Activated naive CD4-positive, alpha-beta T cell treated with anti-CD3 and anti-CD28 coated beads for 36 hours (primary cell): ENCODE measurements around the gene DPEP3. TPM values are rescaled to one million over a fixed set of nuclear protein-coding genes. Genes with fewer than 3 reads are reported as not detected.

Source experiments
- CTCF ChIA-PET: fragments of 350-600 bp; sonication (Branson Sonifier 250); formaldehyde crosslinking; loops from one replicate; lab custom pipeline; 2021; ENCODE audit warnings: antibody characterized with exemption; lab: Charles Lee
- DNase-seq: peaks from one replicate; pipeline ENCODE4 v3.0.0-alpha.2; 2020
- H3K27ac Mint-ChIP-seq: one replicate; pipeline ENCODE4 v1.8.0; 2021; ENCODE audit warnings: mild to moderate bottlenecking, mixed read lengths
- H3K27me3 Mint-ChIP-seq: one replicate; pipeline ENCODE4 v1.8.0; 2021; ENCODE audit warnings: low read depth, mixed read lengths
- H3K36me3 Mint-ChIP-seq: one replicate; pipeline ENCODE4 v1.8.0; 2021; ENCODE audit warnings: low read depth, mixed read lengths
- H3K4me1 Mint-ChIP-seq: one replicate; pipeline ENCODE4 v1.8.0; 2021; ENCODE audit warnings: low read depth, mixed read lengths
- H3K4me3 Mint-ChIP-seq: one replicate; pipeline ENCODE4 v1.8.0; 2021; ENCODE audit warnings: mild to moderate bottlenecking, moderate library complexity, mixed read lengths
- H3K9me3 Mint-ChIP-seq: one replicate; pipeline ENCODE4 v1.8.0; 2021; ENCODE audit warnings: mixed read lengths
- intact Hi-C: fragments of 100-400 bp; cut with micrococcal nuclease; formaldehyde crosslinking; loops from one replicate; pipeline ENCODE4 v1.15.1; 2023
- total RNA-seq, 2 experiments: library from RNA; stranded (reverse); gene quantifications; one replicate each; pipeline ENCODE4 v1.2.3, GENCODE V29; 2021

The DPEP3 gene
- total RNA-seq, 2 experiments from 2014 or later: 0.19 TPM; not detected in 1

GRCh38 chr16:67948015-67948414, 32.3 kb downstream of the DPEP3 start:
- H3K27ac Mint-ChIP-seq: peak overlapping the region; percentile 18
- no peak for DNase-seq
- no peaks in the 10 kb centered on the region for H3K27me3 Mint-ChIP-seq
- no peaks in the 10 kb centered on the region for H3K9me3 Mint-ChIP-seq
- H3K4me3 Mint-ChIP-seq: no peak overlapping the region
- intact Hi-C loops: no loop called here
- H3K4me1 Mint-ChIP-seq: no peaks in the 10 kb centered on the region
- H3K36me3 Mint-ChIP-seq: no peaks in the 10 kb centered on the region
- CTCF ChIA-PET: interaction anchor here (1.0 to 1.6 kb wide), 3 partner anchors 12 to 118 kb away, joined by 3 read pairs; no protein-coding TSS in a partner anchor

GRCh38 chr16:67946966-67947558, 33.2 kb downstream of the DPEP3 start:
- no peaks in the 10 kb centered on the region for H3K36me3 Mint-ChIP-seq
- H3K9me3 Mint-ChIP-seq: no peaks in the 10 kb centered on the region
- peaks cover 2% of the 10 kb centered on the region for H3K4me1 Mint-ChIP-seq
- intact Hi-C loops: no loop called here
- no peak for DNase-seq
- H3K4me3 Mint-ChIP-seq: no peak overlapping the region
- no peaks in the 10 kb centered on the region for H3K27me3 Mint-ChIP-seq
- CTCF ChIA-PET: interaction anchor here (0.9 to 1.6 kb wide), 4 partner anchors 34 to 426 kb away, joined by 3 to 4 read pairs (median 3); no protein-coding TSS in a partner anchor
- H3K27ac Mint-ChIP-seq: no peak overlapping the region

- CTCF ChIA-PET: interaction anchor here (1.3 kb wide), 1 partner anchor 35 kb away, joined by 3 read pairs; no protein-coding TSS in a partner anchor
- Mint-ChIP-seq H3K4me3 (no peak overlapping the region), H3K4me1 (peaks cover 9% of the 10 kb centered on the region), H3K9me3 (no peaks in the 10 kb centered on the region), H3K27me3 (no peaks in the 10 kb centered on the region), H3K27ac (no peak overlapping the region), H3K36me3 (no peaks in the 10 kb centered on the region)
- no peak for DNase-seq
- intact Hi-C loops: no loop called here
These were observed 34.1 kb downstream of the DPEP3 start for GRCh38 chr16:67946128-67946569.

- intact Hi-C loops: no loop called here
- peaks cover 11% of the 10 kb centered on the region for H3K4me1 Mint-ChIP-seq
- no peaks in the 10 kb centered on the region for H3K36me3 Mint-ChIP-seq
- H3K27me3 Mint-ChIP-seq: no peaks in the 10 kb centered on the region
- no peak overlapping the region for H3K4me3 Mint-ChIP-seq
- DNase-seq: no peak
- no peaks in the 10 kb centered on the region for H3K9me3 Mint-ChIP-seq
- no peak overlapping the region for H3K27ac Mint-ChIP-seq
- CTCF ChIA-PET: no interaction called here
These were observed 34.8 kb downstream of the DPEP3 start for GRCh38 chr16:67945392-67945933.

- intact Hi-C loops: no loop called here
- Mint-ChIP-seq H3K4me1 (peaks cover 18% of the 10 kb centered on the region), H3K4me3 (no peak overlapping the region), H3K36me3 (peaks cover 1% of the 10 kb centered on the region), H3K27ac (no peak overlapping the region), H3K9me3 (no peaks in the 10 kb centered on the region), H3K27me3 (no peaks in the 10 kb centered on the region)
- CTCF ChIA-PET: no interaction called here
- no peak for DNase-seq
These were observed 35.5 kb downstream of the DPEP3 start for GRCh38 chr16:67944690-67945391.

- Mint-ChIP-seq H3K9me3 (no peaks in the 10 kb centered on the region), H3K4me3 (no peak within 1 kb of the TSS), H3K27ac (no peak within 1 kb of the TSS), H3K27me3 (no peaks in the 10 kb centered on the region), H3K36me3 (peaks cover 5% of the 10 kb centered on the region), H3K4me1 (peaks cover 26% of the 10 kb centered on the region)
- no peak for DNase-seq
- intact Hi-C loops: no loop called here
- CTCF ChIA-PET: no interaction called here
These were observed 36.4 kb downstream of the DPEP3 start, which contains the start of gene LCAT for GRCh38 chr16:67943619-67944504. TSS of gene LCAT (minus strand) at chr16:67944120. CDS start at chr16:67944101, 19 bp downstream.

- no peaks in the 10 kb centered on the region for H3K27me3 Mint-ChIP-seq
- H3K4me3 Mint-ChIP-seq: no peak overlapping the region
- H3K4me1 Mint-ChIP-seq: peaks cover 26% of the 10 kb centered on the region
- no peak overlapping the region for H3K27ac Mint-ChIP-seq
- CTCF ChIA-PET: no interaction called here
- H3K36me3 Mint-ChIP-seq: peaks cover 6% of the 10 kb centered on the region
- intact Hi-C loops: no loop called here
- DNase-seq: no peak
- no peaks in the 10 kb centered on the region for H3K9me3 Mint-ChIP-seq
These were observed 37.1 kb downstream of the DPEP3 start for GRCh38 chr16:67943256-67943618.

GRCh38 chr16:67942510-67943255, 37.6 kb downstream of the DPEP3 start:
- no peak for DNase-seq
- no peak overlapping the region for H3K27ac Mint-ChIP-seq
- no peaks in the 10 kb centered on the region for H3K27me3 Mint-ChIP-seq
- peaks cover 6% of the 10 kb centered on the region for H3K36me3 Mint-ChIP-seq
- intact Hi-C loops: no loop called here
- CTCF ChIA-PET: interaction anchor here (0.8 to 1.4 kb wide), 10 partner anchors 10 to 126 kb away, joined by 3 to 8 read pairs (median 4); no protein-coding TSS in a partner anchor
- H3K4me1 Mint-ChIP-seq: peaks cover 26% of the 10 kb centered on the region
- H3K4me3 Mint-ChIP-seq: no peak overlapping the region
- H3K9me3 Mint-ChIP-seq: no peaks in the 10 kb centered on the region

- Mint-ChIP-seq H3K4me1 (peaks cover 29% of the 10 kb centered on the region), H3K27me3 (no peaks in the 10 kb centered on the region), H3K4me3 (no peak overlapping the region), H3K36me3 (peaks cover 7% of the 10 kb centered on the region), H3K9me3 (no peaks in the 10 kb centered on the region), H3K27ac (no peak overlapping the region)
- peak; percentile 53 for DNase-seq
- CTCF ChIA-PET: interaction anchor here (0.8 to 1.8 kb wide), 11 partner anchors 10 to 126 kb away, joined by 3 to 9 read pairs (median 5); partner anchors contain the start of gene CTRL
- intact Hi-C loops: no loop called here
These were observed 38.1 kb downstream of the DPEP3 start for GRCh38 chr16:67942200-67942509.

- CTCF ChIA-PET: interaction anchor here (0.6 to 2.7 kb wide), 17 partner anchors 9 to 295 kb away, joined by 3 to 13 read pairs (median 4); partner anchors contain the start of gene CTRL
- Mint-ChIP-seq H3K9me3 (no peaks in the 10 kb centered on the region), H3K36me3 (peaks cover 11% of the 10 kb centered on the region), H3K27ac (peak overlapping the region; percentile 59), H3K27me3 (no peaks in the 10 kb centered on the region), H3K4me3 (no peak overlapping the region), H3K4me1 (peaks cover 32% of the 10 kb centered on the region)
- DNase-seq: no peak
- intact Hi-C loops: no loop called here
These were observed 38.7 kb downstream of the DPEP3 start for GRCh38 chr16:67941469-67942199.
